MM.1S (cell line): ENCODE data around the gene PTPN20.

Experiments
- EZH2phosphoT487 ChIP-seq: fragments of 300-600 bp; sonication (generic); IDR thresholded peaks from 2 replicates; pipeline ENCODE4 v1.6.1; 2018; ENCODE audit warnings: antibody characterized with exemption, low read length
- TF ChIP-seq, protein P1 (sequence below): fragments of 300-600 bp; sonication (generic); IDR thresholded peaks from 2 replicates; pipeline ENCODE4 v1.5.1; 2016; ENCODE audit warnings: antibody characterized with exemption, low read length, mixed read lengths

DNA sequence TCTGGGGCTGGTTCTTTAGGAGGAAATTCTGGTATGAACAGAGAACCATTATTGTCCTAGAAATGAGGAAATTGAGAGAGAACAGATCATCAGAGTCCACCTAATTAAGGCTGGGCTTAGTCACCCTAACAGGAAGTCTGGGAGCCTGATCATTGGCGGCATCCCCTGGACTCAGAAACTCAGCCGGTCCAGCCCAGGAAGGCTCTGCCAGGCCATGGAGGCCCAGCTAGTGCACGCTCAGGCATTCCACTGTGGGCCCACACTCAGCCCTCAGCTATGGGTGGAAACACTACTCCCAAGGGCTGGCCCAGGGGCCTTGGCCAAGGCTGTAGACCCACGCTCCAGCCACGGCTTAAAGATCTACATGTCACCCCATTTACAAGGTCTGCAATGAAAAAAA is 109.2 kb downstream of the PTPN20 start:
- TF ChIP-seq, protein P1, sequence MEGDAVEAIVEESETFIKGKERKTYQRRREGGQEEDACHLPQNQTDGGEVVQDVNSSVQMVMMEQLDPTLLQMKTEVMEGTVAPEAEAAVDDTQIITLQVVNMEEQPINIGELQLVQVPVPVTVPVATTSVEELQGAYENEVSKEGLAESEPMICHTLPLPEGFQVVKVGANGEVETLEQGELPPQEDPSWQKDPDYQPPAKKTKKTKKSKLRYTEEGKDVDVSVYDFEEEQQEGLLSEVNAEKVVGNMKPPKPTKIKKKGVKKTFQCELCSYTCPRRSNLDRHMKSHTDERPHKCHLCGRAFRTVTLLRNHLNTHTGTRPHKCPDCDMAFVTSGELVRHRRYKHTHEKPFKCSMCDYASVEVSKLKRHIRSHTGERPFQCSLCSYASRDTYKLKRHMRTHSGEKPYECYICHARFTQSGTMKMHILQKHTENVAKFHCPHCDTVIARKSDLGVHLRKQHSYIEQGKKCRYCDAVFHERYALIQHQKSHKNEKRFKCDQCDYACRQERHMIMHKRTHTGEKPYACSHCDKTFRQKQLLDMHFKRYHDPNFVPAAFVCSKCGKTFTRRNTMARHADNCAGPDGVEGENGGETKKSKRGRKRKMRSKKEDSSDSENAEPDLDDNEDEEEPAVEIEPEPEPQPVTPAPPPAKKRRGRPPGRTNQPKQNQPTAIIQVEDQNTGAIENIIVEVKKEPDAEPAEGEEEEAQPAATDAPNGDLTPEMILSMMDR: no peak
- TF ChIP-seq EZH2phosphoT487: no peak
